Right lobe of liver (tissue), 6 donors: ENCODE measurements around the gene PLEKHA3. TPM values are rescaled to one million over a fixed set of nuclear protein-coding genes. Genes with fewer than 3 reads are reported as not detected.

Experiments
- ATAC-seq, 4 donors: fragments of 200-7000 bp; cut with Tn5 transposase; one replicate each; pipeline ENCODE4 v1.9.1; 2020; ENCODE audit warnings: mild to moderate bottlenecking in 4 of 4, moderate library complexity in 4 of 4
- DNase-seq, 3 donors: peaks; one replicate each; pipeline ENCODE4 v3.0.0-alpha.2; 2020
- H3K27ac ChIP-seq, 3 donors: fragments of 200-600 bp; one replicate each; pipeline ENCODE4 v1.8.0; 2022
- H3K27me3 ChIP-seq, 2 donors: fragments of 200-600 bp; one replicate each; pipeline ENCODE4 v1.8.0; 2022
- H3K36me3 ChIP-seq, 4 donors: fragments of 200-600 bp; sonication (generic) in 1 of 4; one replicate each; pipeline versions ENCODE4 v1.5.1 to v1.8.0; 2017 to 2022; ENCODE audit warnings: control low read depth in 1 of 4
- H3K4me1 ChIP-seq, 4 donors: fragments of 200-600 bp; sonication (generic) in 1 of 4; one replicate each; pipeline versions ENCODE4 v1.5.1 to v1.8.0; 2017 to 2022; ENCODE audit warnings: control low read depth in 1 of 4
- H3K4me3 ChIP-seq, 3 donors: fragments of 200-600 bp; one replicate each; pipeline ENCODE4 v1.8.0; 2022
- H3K9me3 ChIP-seq, 4 donors: fragments of 200-600 bp; sonication (generic) in 1 of 4; one replicate each; pipeline versions ENCODE4 v1.5.1 to v1.8.0; 2017 to 2022; ENCODE audit warnings: control low read depth in 1 of 4
- POLR2A ChIP-seq: fragments of 450-650 bp; IDR thresholded peaks from one replicate; pipeline ENCODE4 v1.6.1; 2017; ENCODE audit warnings: antibody characterized with exemption, mild to moderate bottlenecking
- WGBS: methylation state at CpG from one replicate; pipeline ENCODE4 v1.1.6; 2018; ENCODE audit warnings: low coverage, low lambda C conversion rate; ENCODE audit not compliant: insufficient coverage; ENCODE audit errors: missing lambda C conversion rate; 5-methylcytosine and 5-hydroxymethylcytosine counted together
- intact Hi-C, 2 donors: fragments of 100-400 bp; cut with DNase I; formaldehyde crosslinking; loops; one replicate each; pipeline versions ENCODE4 v1.11.2 to v1.14.1; 2022
- total RNA-seq, 6 experiments: library from RNA; depleted of rRNA in 2 of 6; stranded (reverse); fragments of >200 nt in 2 of 6; fragmentation: NEBNext Ultra II Directional in 3 of 6; extraction: Animal tissue kit (Norgen Biotek cat#: 25700) in 3 of 6; gene quantifications; one replicate each; pipeline versions ENCODE4 v1.1.0 to v1.2.4, GENCODE V29; 2016 to 2023
- TF ChIP-seq, protein P1 (sequence below), 4 donors: fragments of 200-600 bp in 3 of 4; fragments of 450-650 bp in 1 of 4; IDR thresholded peaks; one replicate each; pipeline versions ENCODE4 v1.5.1 to v1.8.0; 2016 to 2022; ENCODE audit warnings: antibody characterized with exemption in 4 of 4, mild to moderate bottlenecking in 2 of 4
- donor health status: DM: no; HTN: yes; CAD: no.
- donor health status: DM: no; HTN: no; CAD: no.
- donor health status: DM: no; HTN: no; CAD: no.
- donor health status: DM: no; HTN: yes; CAD: no.
- donor health status: DM: no; HTN: yes; CAD: no.

PLEKHA3 gene
- total RNA-seq, 6 experiments from 2014 or later, result 4.4 to 21.2 (median 15.1) TPM

DNA sequence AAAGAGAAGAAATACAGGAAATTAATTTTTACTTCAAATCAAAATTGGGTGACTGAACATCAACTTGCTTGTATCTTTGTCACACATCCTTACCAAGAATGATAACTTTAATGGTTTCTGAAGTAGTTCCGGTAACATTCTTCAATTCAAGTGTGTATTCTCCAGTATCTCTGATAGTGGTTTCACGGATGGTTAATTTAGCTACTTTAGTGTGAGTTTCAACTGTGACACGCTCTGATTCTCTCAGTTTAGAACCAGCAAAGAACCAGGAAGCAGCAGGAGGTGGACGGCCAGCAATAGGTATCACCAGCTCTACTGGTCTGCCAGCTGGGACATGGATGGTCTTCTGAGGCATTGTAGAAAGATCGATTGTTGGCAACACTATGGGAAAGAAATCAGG is 62.3 kb downstream of the PLEKHA3 start:
- TF ChIP-seq, protein P1, sequence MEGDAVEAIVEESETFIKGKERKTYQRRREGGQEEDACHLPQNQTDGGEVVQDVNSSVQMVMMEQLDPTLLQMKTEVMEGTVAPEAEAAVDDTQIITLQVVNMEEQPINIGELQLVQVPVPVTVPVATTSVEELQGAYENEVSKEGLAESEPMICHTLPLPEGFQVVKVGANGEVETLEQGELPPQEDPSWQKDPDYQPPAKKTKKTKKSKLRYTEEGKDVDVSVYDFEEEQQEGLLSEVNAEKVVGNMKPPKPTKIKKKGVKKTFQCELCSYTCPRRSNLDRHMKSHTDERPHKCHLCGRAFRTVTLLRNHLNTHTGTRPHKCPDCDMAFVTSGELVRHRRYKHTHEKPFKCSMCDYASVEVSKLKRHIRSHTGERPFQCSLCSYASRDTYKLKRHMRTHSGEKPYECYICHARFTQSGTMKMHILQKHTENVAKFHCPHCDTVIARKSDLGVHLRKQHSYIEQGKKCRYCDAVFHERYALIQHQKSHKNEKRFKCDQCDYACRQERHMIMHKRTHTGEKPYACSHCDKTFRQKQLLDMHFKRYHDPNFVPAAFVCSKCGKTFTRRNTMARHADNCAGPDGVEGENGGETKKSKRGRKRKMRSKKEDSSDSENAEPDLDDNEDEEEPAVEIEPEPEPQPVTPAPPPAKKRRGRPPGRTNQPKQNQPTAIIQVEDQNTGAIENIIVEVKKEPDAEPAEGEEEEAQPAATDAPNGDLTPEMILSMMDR (IDR thresholded peaks at IDR 0.05), result no peak
- TF ChIP-seq POLR2A, result no peak
- WGBS, result 89% methylated on average over 5 of the region's 5 CpGs
- intact Hi-C loops, result no loop called here
- Histone ChIP-seq H3K36me3 (peaks cover 0 to 18% (median 0%) of the 10 kb centered on the region in 4 donors), H3K27ac (no peak overlapping the region), H3K4me1 (no peaks in the 10 kb centered on the region), H3K4me3 (no peak overlapping the region), H3K27me3 (no peaks in the 10 kb centered on the region), H3K9me3 (no peaks in the 10 kb centered on the region)
- DNase-seq, result no peak
- ATAC-seq, result no peak

DNA sequence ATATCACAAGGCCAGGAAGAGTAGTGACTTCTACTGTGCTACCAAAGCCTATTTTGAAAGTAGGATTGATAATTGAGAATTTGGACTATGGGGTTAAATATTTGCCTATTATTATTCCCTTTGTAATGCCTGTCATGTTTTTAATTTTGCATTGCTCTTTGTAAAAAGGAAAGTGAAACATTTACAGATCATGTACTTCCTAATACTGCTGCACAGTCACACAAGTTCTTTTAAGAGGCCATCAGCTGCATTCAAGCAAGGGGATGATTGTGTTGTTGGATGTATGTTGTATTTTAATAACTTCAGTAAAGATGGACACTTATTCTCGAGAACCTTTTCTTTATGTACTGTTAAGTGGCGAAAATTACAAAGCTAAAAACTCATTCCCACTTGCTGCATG is 70.1 kb downstream of the PLEKHA3 start:
- Histone ChIP-seq H3K4me1 (no peaks in the 10 kb centered on the region), H3K9me3 (no peaks in the 10 kb centered on the region), H3K27me3 (no peaks in the 10 kb centered on the region), H3K36me3 (no peaks in the 10 kb centered on the region), H3K27ac (no peak overlapping the region), H3K4me3 (no peak overlapping the region)
- TF ChIP-seq POLR2A, result no peak
- TF ChIP-seq, protein P1 (IDR thresholded peaks at IDR 0.05), result no peak
- ATAC-seq, result no peak
- WGBS, result 88% methylated on average over 2 of the region's 2 CpGs
- intact Hi-C loops, result no loop called here
- no peak for DNase-seq

DNA sequence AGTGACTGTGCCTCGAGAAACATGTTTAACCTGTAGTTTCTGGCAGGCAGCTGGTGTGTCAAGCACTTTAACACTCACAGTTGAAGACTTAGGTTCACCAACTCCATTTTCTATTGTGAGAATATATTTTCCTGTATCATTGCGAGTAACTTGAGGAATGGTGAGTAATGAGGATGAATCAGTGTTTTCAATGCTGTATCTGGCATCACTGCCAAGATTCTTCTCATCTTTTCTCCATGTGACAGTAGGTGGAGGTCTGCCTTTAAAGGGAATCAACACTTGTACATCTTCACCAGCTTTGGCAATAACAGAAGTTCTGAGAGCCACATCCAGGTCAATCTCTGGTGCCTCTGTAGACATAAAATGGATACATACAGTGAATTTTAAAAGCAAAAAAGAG is 72.8 kb downstream of the PLEKHA3 start:
- H3K4me3 ChIP-seq, result no peak overlapping the region
- no peaks in the 10 kb centered on the region for H3K27me3 ChIP-seq
- H3K9me3 ChIP-seq, result no peaks in the 10 kb centered on the region
- ATAC-seq (no peak), DNase-seq (no peak)
- no peaks in the 10 kb centered on the region for H3K36me3 ChIP-seq
- no peaks in the 10 kb centered on the region for H3K4me1 ChIP-seq
- H3K27ac ChIP-seq, result no peak overlapping the region
- intact Hi-C loops, result no loop called here
- WGBS, result 81% methylated on average over 2 of the region's 2 CpGs
- TF ChIP-seq, protein P1 (IDR thresholded peaks at IDR 0.05), result no peak
- TF ChIP-seq POLR2A, result no peak

Other genes starting within 250 kb of the PLEKHA3 start
- 10 to 100 TPM; 11.2 to 20.5 (median 14.4) TPM for gene PRKRA, start 29.3 kb upstream of the PLEKHA3 start, total RNA-seq
- 1 to 10 TPM in 5 of 6 experiments, under 1 TPM in 1; 0.80 to 2.8 (median 1.6) TPM for gene PJVK, start 29.1 kb upstream of the PLEKHA3 start, total RNA-seq
- gene FKBP7, start 1.9 kb upstream of the PLEKHA3 start, total RNA-seq, result 10 to 100 TPM in 1 of 6 experiments, 1 to 10 TPM in 5; 2.5 to 12.7 (median 4.8) TPM